ENCODE measurements around the gene KLF1. TPM values are rescaled to one million over a fixed set of nuclear protein-coding genes. Genes with fewer than 3 reads are reported as not detected.

The KLF1 gene
- total and polyA plus RNA-seq, 2 of the 13 experiments (the other 11 are each of a cell fraction or from before 2014, with no cell fraction given), result not detected

DNA sequence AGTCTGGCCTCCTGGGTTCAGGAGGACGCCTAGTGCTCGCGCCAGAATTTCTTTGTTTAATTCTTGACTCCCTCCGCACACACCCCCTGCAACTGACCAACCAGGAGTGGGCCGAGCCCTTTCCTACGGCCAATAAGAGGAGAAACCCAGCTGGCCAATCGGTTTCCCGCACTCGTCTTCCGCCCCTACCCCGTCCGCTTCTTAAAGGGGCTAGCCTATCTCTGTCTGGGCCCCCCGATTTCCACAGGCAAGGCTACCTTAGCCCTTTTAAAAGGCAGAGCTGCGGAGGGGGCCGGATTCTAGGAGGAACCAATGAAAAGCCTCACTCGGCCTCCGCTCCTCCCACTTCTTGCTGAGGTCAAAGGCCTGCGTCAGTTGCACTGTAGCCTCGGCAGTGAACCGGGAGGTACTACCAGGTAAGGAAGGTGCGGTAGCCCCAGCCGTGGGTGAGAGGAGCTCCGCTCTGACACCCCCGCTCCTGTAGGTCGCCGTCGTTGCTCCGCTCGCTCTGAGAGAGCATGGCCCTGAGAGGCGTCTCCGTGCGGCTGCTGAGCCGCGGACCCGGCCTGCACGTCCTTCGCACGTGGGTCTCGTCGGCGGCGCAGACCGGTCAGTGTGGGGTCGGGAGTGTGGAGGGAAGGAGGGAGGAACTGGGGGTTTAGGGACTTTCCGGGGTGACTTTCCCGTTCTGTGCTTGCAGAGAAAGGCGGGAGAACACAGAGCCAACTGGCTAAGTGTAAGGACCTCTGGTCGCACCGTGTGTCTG, 4.0 kb upstream of the KLF1 start, which contains the start of gene GCDH (continued):
- no peak for TF ChIP-seq GABPA (IDR thresholded peaks at IDR 0.05; ENCODE audit: low read depth, low read length)
- TF ChIP-seq GABPA (CRISPR knock-in tag; IDR thresholded peaks at IDR 0.05; ENCODE audit: low read depth), result peak; percentile 69; the same call in 1 of the 2 replicates
- TF ChIP-seq, protein P1, sequence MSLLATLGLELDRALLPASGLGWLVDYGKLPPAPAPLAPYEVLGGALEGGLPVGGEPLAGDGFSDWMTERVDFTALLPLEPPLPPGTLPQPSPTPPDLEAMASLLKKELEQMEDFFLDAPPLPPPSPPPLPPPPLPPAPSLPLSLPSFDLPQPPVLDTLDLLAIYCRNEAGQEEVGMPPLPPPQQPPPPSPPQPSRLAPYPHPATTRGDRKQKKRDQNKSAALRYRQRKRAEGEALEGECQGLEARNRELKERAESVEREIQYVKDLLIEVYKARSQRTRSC (CRISPR knock-in tag; IDR thresholded peaks at IDR 0.05; ENCODE audit: low read depth), result no peak; the same call in 1 of the 2 replicates
- TF ChIP-seq, protein P2, sequence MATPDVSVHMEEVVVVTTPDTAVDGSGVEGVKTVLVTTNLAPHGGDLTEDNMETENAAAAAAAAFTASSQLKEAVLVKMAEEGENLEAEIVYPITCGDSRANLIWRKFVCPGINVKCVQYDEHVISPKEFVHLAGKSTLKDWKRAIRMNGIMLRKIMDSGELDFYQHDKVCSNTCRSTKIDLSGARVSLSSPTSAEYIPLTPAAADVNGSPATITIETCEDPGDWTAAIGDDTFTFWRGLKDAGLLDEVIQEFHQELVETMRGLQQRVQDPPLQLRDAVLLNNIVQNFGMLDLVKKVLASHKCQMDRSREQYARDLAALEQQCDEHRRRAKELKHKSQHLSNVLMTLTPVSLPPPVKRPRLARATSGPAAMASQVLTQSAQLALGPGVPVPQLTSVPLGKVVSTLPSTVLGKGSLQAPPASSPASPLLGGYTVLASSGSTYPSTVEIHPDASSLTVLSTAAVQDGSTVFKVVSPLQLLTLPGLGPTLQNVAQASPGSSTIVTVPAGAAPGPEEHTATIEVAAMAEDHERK (CRISPR knock-in tag; IDR thresholded peaks at IDR 0.05; ENCODE audit: low read depth), result 0 out of 2 replicates have a peak, but pooled peaks have one; percentile 24
- no peak for TF ChIP-seq SNAPC2 (CRISPR knock-in tag; IDR thresholded peaks at IDR 0.05)
- TF ChIP-seq, protein P3, sequence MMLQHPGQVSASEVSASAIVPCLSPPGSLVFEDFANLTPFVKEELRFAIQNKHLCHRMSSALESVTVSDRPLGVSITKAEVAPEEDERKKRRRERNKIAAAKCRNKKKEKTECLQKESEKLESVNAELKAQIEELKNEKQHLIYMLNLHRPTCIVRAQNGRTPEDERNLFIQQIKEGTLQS (CRISPR knock-in tag; IDR thresholded peaks at IDR 0.05), result 0 out of 2 replicates have a peak, but pooled peaks have one; percentile 27
- TF ChIP-seq NR1H2 (CRISPR knock-in tag; IDR thresholded peaks at IDR 0.05; ENCODE audit: borderline replicate concordance, low read depth), result no peak
- TF ChIP-seq RFX1 (IDR thresholded peaks at IDR 0.05), result no peak
- peak; percentile 73 for TF ChIP-seq HINFP (CRISPR knock-in tag; IDR thresholded peaks at IDR 0.05; ENCODE audit: low read depth)
- no peak for TF ChIP-seq ZNF777 (CRISPR knock-in tag; IDR thresholded peaks at IDR 0.05)
- TF ChIP-seq, protein P4, sequence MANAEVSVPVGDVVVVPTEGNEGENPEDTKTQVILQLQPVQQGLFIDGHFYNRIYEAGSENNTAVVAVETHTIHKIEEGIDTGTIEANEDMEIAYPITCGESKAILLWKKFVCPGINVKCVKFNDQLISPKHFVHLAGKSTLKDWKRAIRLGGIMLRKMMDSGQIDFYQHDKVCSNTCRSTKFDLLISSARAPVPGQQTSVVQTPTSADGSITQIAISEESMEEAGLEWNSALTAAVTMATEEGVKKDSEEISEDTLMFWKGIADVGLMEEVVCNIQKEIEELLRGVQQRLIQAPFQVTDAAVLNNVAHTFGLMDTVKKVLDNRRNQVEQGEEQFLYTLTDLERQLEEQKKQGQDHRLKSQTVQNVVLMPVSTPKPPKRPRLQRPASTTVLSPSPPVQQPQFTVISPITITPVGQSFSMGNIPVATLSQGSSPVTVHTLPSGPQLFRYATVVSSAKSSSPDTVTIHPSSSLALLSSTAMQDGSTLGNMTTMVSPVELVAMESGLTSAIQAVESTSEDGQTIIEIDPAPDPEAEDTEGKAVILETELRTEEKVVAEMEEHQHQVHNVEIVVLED (CRISPR knock-in tag; IDR thresholded peaks at IDR 0.05; ENCODE audit: borderline replicate concordance), result peak; percentile 61; the same call in 1 of the 2 replicates
- no peak for TF ChIP-seq ZNF484 (CRISPR knock-in tag; IDR thresholded peaks at IDR 0.05; ENCODE audit: borderline replicate concordance, low read depth)
- TF ChIP-seq PRDM15 (CRISPR knock-in tag; IDR thresholded peaks at IDR 0.05), result no peak
- TF ChIP-seq THAP9 (CRISPR knock-in tag; IDR thresholded peaks at IDR 0.05; ENCODE audit: borderline replicate concordance), result peak; percentile 89; the same call in 1 of the 2 replicates
- TF ChIP-seq SAFB2 (CRISPR knock-in tag; IDR thresholded peaks at IDR 0.05; ENCODE audit: borderline replicate concordance, low read depth), result 0 out of 2 replicates have a peak, but pooled peaks have one; percentile 59
